Spleen (tissue), 7 donors: ENCODE data around the gene BCORL1.

Source experiments
- POLR2A ChIP-seq, 3 donors: fragments of 450-650 bp; IDR thresholded peaks; one replicate each; pipeline ENCODE4 v1.5.1; 2017; ENCODE audit warnings: antibody characterized with exemption in 3 of 3, mild to moderate bottlenecking in 1 of 3
- POLR2AphosphoS5 ChIP-seq, 3 donors: sonication (generic); formaldehyde crosslinking; IDR thresholded peaks; one replicate each; pipeline ENCODE4 v1.5.1; 2017; ENCODE audit warnings: antibody characterized with exemption in 3 of 3
- TF ChIP-seq, protein P1 (sequence below), 11 experiments: fragments of 200-600 bp in 7 of 11; fragments of 450-650 bp in 4 of 11; sonication (generic) in 4 of 11; IDR thresholded peaks in 8 of 11; conservative IDR thresholded peaks in 3 of 11; 1 replicate in 7 of 11; 2 replicates in 4 of 11; pipeline versions ENCODE4 v1.4.0 to v1.8.0; 2016 to 2021; ENCODE audit warnings: antibody characterized with exemption in 11 of 11, inconsistent platforms in 4 of 11, mild to moderate bottlenecking in 1 of 11
- donor health status: DM: no; HTN: no; CAD: no; lungs with moderate emphysema.
- donor health status: DM: no; HTN: no; CAD: no.
- donor health status: DM: no; HTN: no; CAD: no.

DNA sequence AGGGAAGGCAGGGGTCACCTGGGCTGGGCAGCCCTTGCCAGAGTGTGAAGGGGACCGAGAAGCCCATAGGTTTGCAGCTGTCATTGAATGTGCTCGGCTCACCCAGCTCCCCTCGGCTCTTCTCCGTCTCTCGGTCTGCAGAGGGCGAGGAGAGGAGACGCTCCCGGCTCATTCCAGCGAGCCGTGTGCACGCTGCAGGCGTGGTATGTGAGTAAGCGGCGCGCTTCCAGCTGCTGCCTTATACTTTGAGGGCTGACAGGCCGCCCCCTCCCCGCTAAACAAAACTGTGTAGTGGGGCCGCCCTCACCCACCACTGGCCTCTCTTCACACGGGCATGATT is 23.0 kb upstream of the BCORL1 start:
- no peak for TF ChIP-seq POLR2AphosphoS5 (IDR thresholded peaks at IDR 0.05)
- no peak for TF ChIP-seq POLR2A (IDR thresholded peaks at IDR 0.05)
- TF ChIP-seq, protein P1, sequence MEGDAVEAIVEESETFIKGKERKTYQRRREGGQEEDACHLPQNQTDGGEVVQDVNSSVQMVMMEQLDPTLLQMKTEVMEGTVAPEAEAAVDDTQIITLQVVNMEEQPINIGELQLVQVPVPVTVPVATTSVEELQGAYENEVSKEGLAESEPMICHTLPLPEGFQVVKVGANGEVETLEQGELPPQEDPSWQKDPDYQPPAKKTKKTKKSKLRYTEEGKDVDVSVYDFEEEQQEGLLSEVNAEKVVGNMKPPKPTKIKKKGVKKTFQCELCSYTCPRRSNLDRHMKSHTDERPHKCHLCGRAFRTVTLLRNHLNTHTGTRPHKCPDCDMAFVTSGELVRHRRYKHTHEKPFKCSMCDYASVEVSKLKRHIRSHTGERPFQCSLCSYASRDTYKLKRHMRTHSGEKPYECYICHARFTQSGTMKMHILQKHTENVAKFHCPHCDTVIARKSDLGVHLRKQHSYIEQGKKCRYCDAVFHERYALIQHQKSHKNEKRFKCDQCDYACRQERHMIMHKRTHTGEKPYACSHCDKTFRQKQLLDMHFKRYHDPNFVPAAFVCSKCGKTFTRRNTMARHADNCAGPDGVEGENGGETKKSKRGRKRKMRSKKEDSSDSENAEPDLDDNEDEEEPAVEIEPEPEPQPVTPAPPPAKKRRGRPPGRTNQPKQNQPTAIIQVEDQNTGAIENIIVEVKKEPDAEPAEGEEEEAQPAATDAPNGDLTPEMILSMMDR (IDR thresholded peaks at IDR 0.05 in 8 of 11, conservative IDR thresholded peaks at IDR 0.05 in 3 of 11): no peak
